Hepatocyte (in vitro differentiated cells): ENCODE results near the gene INPP5D. TPM values are rescaled to one million over a fixed set of nuclear protein-coding genes. Genes with fewer than 3 reads are reported as not detected.

ENCODE experiments used
- DNase-seq: peaks from one replicate; pipeline ENCODE4 v3.0.0-alpha.2; 2016; ENCODE audit warnings: low spot score
- H2AFZ ChIP-seq: fragments of 200-600 bp; sonication (generic); 2 replicates; pipeline ENCODE4 v1.6.0; 2016; ENCODE audit warnings: antibody characterized with exemption, mild to moderate bottlenecking
- H3K27ac ChIP-seq: fragments of 200-600 bp; sonication (generic); 2 replicates; pipeline ENCODE4 v1.5.1; 2016; ENCODE audit warnings: mild to moderate bottlenecking
- H3K27me3 ChIP-seq: fragments of 200-600 bp; sonication (generic); 2 replicates; pipeline ENCODE4 v1.6.1; 2016
- H3K36me3 ChIP-seq: fragments of 200-600 bp; sonication (generic); replicated peaks from 2 replicates; pipeline ENCODE4 v1.5.1; 2016; ENCODE audit warnings: low read depth; ENCODE audit not compliant: insufficient read depth
- H3K4me1 ChIP-seq: fragments of 200-600 bp; sonication (generic); 2 replicates; pipeline ENCODE4 v1.5.1; 2016; ENCODE audit warnings: mild to moderate bottlenecking, moderate library complexity; ENCODE audit not compliant: insufficient read depth
- H3K4me2 ChIP-seq: fragments of 200-600 bp; sonication (generic); 2 replicates; pipeline ENCODE4 v1.6.0; 2016
- H3K4me3 ChIP-seq: fragments of 200-600 bp; sonication (generic); 2 replicates; pipeline ENCODE4 v1.5.1; 2016; ENCODE audit warnings: mild to moderate bottlenecking
- H3K79me2 ChIP-seq: fragments of 200-600 bp; sonication (generic); 2 replicates; pipeline ENCODE4 v1.6.0; 2017; ENCODE audit warnings: mild to moderate bottlenecking
- H3K9me2 ChIP-seq: fragments of 200-600 bp; sonication (generic); replicated peaks from 2 replicates; pipeline ENCODE4 v1.6.0; 2017; ENCODE audit warnings: mild to moderate bottlenecking; ENCODE audit not compliant: insufficient read depth
- H3K9me3 ChIP-seq: fragments of 200-600 bp; sonication (generic); 2 replicates; pipeline ENCODE4 v1.5.1; 2016; ENCODE audit warnings: low read depth, mild to moderate bottlenecking
- H4K20me1 ChIP-seq: fragments of 200-600 bp; sonication (generic); 2 replicates; pipeline ENCODE4 v1.6.0; 2016; ENCODE audit warnings: mild to moderate bottlenecking; ENCODE audit not compliant: insufficient read depth, poor library complexity, severe bottlenecking
- EZH2 ChIP-seq: fragments of 200-600 bp; sonication (generic); IDR thresholded peaks from 2 replicates; pipeline ENCODE4 v1.6.1; 2016; ENCODE audit warnings: antibody characterized with exemption, mild to moderate bottlenecking, borderline replicate concordance
- EZH2phosphoT487 ChIP-seq: fragments of 200-600 bp; sonication (generic); IDR thresholded peaks from one replicate; pipeline ENCODE4 v1.6.1; 2018; ENCODE audit warnings: antibody characterized with exemption, mild to moderate bottlenecking, low read depth, moderate library complexity; ENCODE audit not compliant: unreplicated experiment, severe bottlenecking
- WGBS: methylation state at CpG from one replicate; pipeline ENCODE4 v1.1.6; 2016; ENCODE audit warnings: low lambda C conversion rate; ENCODE audit errors: missing lambda C conversion rate; 5-methylcytosine and 5-hydroxymethylcytosine counted together
- polyA plus RNA-seq: library from polyadenylated mRNA; unstranded; fragments of >200 nt; fragmentation: Nextera tagmentation; extraction: Ambion mirVana; gene quantifications from 2 replicates; pipeline ENCODE4 v1.2.1, GENCODE V29; 2016
- total RNA-seq: library from RNA; depleted of rRNA; stranded (reverse); fragments of >200 nt; gene quantifications from 2 replicates; pipeline ENCODE4 v1.2.3, GENCODE V29; 2014
- TF ChIP-seq, protein P1 (sequence below): fragments of 200-600 bp; sonication (generic); IDR thresholded peaks from 2 replicates; pipeline ENCODE4 v1.5.1; 2016; ENCODE audit warnings: antibody characterized with exemption, mild to moderate bottlenecking; ENCODE audit not compliant: poor library complexity

Gene INPP5D
- total and polyA plus RNA-seq, 2 experiments from 2014 or later = 3.3 to 5.2 TPM

DNA sequence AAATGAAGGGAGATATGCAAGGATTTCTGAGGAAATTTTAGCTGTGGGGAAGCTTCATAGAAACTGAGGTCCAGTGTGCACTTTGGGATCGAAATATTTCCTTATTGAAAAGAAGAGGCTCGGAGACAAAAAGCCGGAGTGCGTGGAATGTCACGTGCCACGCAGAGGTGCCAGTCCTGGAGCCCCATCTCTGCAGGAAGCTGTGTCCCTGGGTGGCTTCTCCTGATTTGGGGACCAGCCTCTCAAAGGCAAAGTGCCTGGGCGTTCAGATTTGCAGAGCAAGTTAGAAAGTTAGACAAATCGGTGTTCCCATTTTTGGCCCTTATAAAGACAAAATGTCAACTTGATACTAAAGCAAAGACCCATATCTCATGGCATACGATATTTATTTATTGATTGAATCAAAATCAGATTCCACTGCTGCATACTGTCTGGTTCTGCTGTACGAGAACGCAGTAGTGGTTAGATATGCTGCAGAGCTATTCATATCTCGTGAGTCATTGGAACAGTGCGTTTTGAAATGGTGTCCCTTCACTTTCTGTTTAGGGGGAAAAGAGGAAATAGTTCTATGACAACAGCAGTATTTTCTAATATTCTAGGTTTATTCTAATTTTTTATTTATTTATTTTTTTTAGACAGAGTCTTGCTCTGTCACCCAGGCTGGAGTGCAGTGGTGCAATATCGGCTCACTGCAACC, 182.2 kb downstream of the INPP5D start:
- Histone ChIP-seq H3K79me2 (no peaks in the 10 kb centered on the region), H3K27me3 (no peaks in the 10 kb centered on the region), H3K4me3 (no peak overlapping the region), H4K20me1 (no peaks in the 10 kb centered on the region), H3K4me1 (no peaks in the 10 kb centered on the region), H3K36me3 (no peaks in the 10 kb centered on the region), H3K9me2 (no peaks in the 10 kb centered on the region), H3K9me3 (no peaks in the 10 kb centered on the region), H3K27ac (no peak overlapping the region), H3K4me2 (no peak overlapping the region), H2AFZ (no peak overlapping the region)
- WGBS = 85% methylated on average over 14 of the region's 14 CpGs
- TF ChIP-seq EZH2phosphoT487 (no peak), EZH2 (no peak)
- TF ChIP-seq, protein P1, sequence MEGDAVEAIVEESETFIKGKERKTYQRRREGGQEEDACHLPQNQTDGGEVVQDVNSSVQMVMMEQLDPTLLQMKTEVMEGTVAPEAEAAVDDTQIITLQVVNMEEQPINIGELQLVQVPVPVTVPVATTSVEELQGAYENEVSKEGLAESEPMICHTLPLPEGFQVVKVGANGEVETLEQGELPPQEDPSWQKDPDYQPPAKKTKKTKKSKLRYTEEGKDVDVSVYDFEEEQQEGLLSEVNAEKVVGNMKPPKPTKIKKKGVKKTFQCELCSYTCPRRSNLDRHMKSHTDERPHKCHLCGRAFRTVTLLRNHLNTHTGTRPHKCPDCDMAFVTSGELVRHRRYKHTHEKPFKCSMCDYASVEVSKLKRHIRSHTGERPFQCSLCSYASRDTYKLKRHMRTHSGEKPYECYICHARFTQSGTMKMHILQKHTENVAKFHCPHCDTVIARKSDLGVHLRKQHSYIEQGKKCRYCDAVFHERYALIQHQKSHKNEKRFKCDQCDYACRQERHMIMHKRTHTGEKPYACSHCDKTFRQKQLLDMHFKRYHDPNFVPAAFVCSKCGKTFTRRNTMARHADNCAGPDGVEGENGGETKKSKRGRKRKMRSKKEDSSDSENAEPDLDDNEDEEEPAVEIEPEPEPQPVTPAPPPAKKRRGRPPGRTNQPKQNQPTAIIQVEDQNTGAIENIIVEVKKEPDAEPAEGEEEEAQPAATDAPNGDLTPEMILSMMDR = no peak
- DNase-seq = no peak

- no peak for DNase-seq
- no peaks in the 10 kb centered on the region for H4K20me1 ChIP-seq
- H3K4me1 ChIP-seq = no peaks in the 10 kb centered on the region
- no peaks in the 10 kb centered on the region for H3K9me2 ChIP-seq
- no peaks in the 10 kb centered on the region for H3K9me3 ChIP-seq
- H3K27me3 ChIP-seq = no peaks in the 10 kb centered on the region
- no peaks in the 10 kb centered on the region for H3K36me3 ChIP-seq
- TF ChIP-seq, protein P1 = no peak
- no peak for TF ChIP-seq EZH2
- H3K27ac ChIP-seq = no peak overlapping the region
- no peaks in the 10 kb centered on the region for H3K79me2 ChIP-seq
- WGBS = 77% methylated on average over 4 of the region's 4 CpGs
- no peak overlapping the region for H2AFZ ChIP-seq
- no peak overlapping the region for H3K4me2 ChIP-seq
- no peak overlapping the region for H3K4me3 ChIP-seq
Observed at GRCh38 chr2:233243348-233243747, 183.2 kb downstream of the INPP5D start.

- no peak overlapping the region for H2AFZ ChIP-seq
Observed at GRCh38 chr2:233244818-233245217, 184.7 kb downstream of the INPP5D start.

More at GRCh38 chr2:233244818-233245217, 184.7 kb downstream of the INPP5D start:
- no peaks in the 10 kb centered on the region for H3K79me2 ChIP-seq
- no peak overlapping the region for H3K4me2 ChIP-seq
- no peaks in the 10 kb centered on the region for H3K9me2 ChIP-seq
- H3K4me3 ChIP-seq = no peak overlapping the region
- H3K4me1 ChIP-seq = no peaks in the 10 kb centered on the region
- no peaks in the 10 kb centered on the region for H3K9me3 ChIP-seq
- WGBS = 73% methylated on average over 5 of the region's 5 CpGs
- TF ChIP-seq EZH2phosphoT487 = no peak
- TF ChIP-seq, protein P1 = no peak
- no peak for TF ChIP-seq EZH2
- H4K20me1 ChIP-seq = no peaks in the 10 kb centered on the region
- DNase-seq = no peak
- no peaks in the 10 kb centered on the region for H3K36me3 ChIP-seq
- H3K27ac ChIP-seq = no peak overlapping the region
- H3K27me3 ChIP-seq = no peaks in the 10 kb centered on the region
